ENCODE data around the gene CPLANE1.
"Not testable (repeated sequence)": the region's sequence is repeated elsewhere in the genome, so short reads cannot be mapped to it uniquely, and the experiment has no call there.

Gene CPLANE1

GRCh38 chr5:37208883-37209797 lies 40.0 kb downstream of the CPLANE1 start:
- DNase-seq (ENCODE audit: low spot score) = no peak

- no peak for DNase-seq (ENCODE audit: low spot score)
Observed at GRCh38 chr5:37207802-37208201, 41.4 kb downstream of the CPLANE1 start.

GRCh38 chr5:37206736-37207135 lies 42.4 kb downstream of the CPLANE1 start:
- DNase-seq (ENCODE audit: low spot score) = no peak

- DNase-seq (ENCODE audit: low spot score) = no peak
Observed at GRCh38 chr5:37198842-37199241, 50.3 kb downstream of the CPLANE1 start.

GRCh38 chr5:37198061-37198460 lies 51.1 kb downstream of the CPLANE1 start:
- no peak for DNase-seq (ENCODE audit: low spot score)

- DNase-seq (ENCODE audit: low spot score) = peak; percentile 48
Observed at GRCh38 chr5:37197340-37198050, 51.7 kb downstream of the CPLANE1 start.

- no peak for DNase-seq (ENCODE audit: low spot score)
Observed at GRCh38 chr5:37190592-37190991, 58.6 kb downstream of the CPLANE1 start.

GRCh38 chr5:37189355-37189754 lies 59.8 kb downstream of the CPLANE1 start:
- no peak for DNase-seq (ENCODE audit: low spot score)

GRCh38 chr5:37187465-37187977 lies 61.7 kb downstream of the CPLANE1 start:
- DNase-seq (ENCODE audit: low spot score) = no peak

- DNase-seq (ENCODE audit: low spot score) = no peak
Observed at GRCh38 chr5:37184748-37185364, 64.3 kb downstream of the CPLANE1 start.

- no peak for DNase-seq (ENCODE audit: low spot score)
Observed at GRCh38 chr5:37182667-37183066, 66.5 kb downstream of the CPLANE1 start.

GRCh38 chr5:37174928-37175327 lies 74.2 kb downstream of the CPLANE1 start:
- DNase-seq (ENCODE audit: low spot score) = no peak

- DNase-seq (ENCODE audit: low spot score) = no peak
Observed at GRCh38 chr5:37172957-37173356, 76.2 kb downstream of the CPLANE1 start.

GRCh38 chr5:37170856-37171255 lies 78.3 kb downstream of the CPLANE1 start:
- DNase-seq (ENCODE audit: low spot score) = no peak

- no peak for DNase-seq (ENCODE audit: low spot score)
Observed at GRCh38 chr5:37166197-37166596, 83.0 kb downstream of the CPLANE1 start.

GRCh38 chr5:37165761-37166160 lies 83.4 kb downstream of the CPLANE1 start:
- DNase-seq (ENCODE audit: low spot score) = no peak

GRCh38 chr5:37153661-37154060 lies 95.5 kb downstream of the CPLANE1 start:
- DNase-seq (ENCODE audit: low spot score) = no peak

- DNase-seq (ENCODE audit: low spot score) = no peak
Observed at GRCh38 chr5:37146896-37147295, 102.3 kb downstream of the CPLANE1 start.

GRCh38 chr5:37136694-37137093 lies 112.5 kb downstream of the CPLANE1 start:
- DNase-seq (ENCODE audit: low spot score) = no peak

- not testable (repeated sequence) for DNase-seq (ENCODE audit: low spot score)
Observed at GRCh38 chr5:37135312-37135711, 113.9 kb downstream of the CPLANE1 start.

- DNase-seq (ENCODE audit: low spot score) = no peak
Observed at GRCh38 chr5:37133939-37134338, 115.2 kb downstream of the CPLANE1 start.

GRCh38 chr5:37132646-37133045 lies 116.5 kb downstream of the CPLANE1 start:
- DNase-seq (ENCODE audit: low spot score) = no peak

GRCh38 chr5:37121465-37121864 lies 127.7 kb downstream of the CPLANE1 start:
- DNase-seq (ENCODE audit: low spot score) = no peak

Measured in CD4-positive, alpha-beta T cell treated with Interleukin-2 at 100 ng/mL for 4 hours (primary cell).